ENCODE results near the gene ZNF254.
A peak's percentile ranks its signal among the peaks of the same experiment; 100 is the strongest.
"Not testable (repeated sequence)": the region's sequence is repeated elsewhere in the genome, so short reads cannot be mapped to it uniquely, and the experiment has no call there.

Gene ZNF254

GRCh38 chr19:24086974-24087595 lies at the start of gene ZNF254:
Gene ZNF254 (plus strand): TSS chr19:24087187. CDS start chr19:24087308, 121 bp downstream.
- peak; percentile 95 for DNase-seq
- in situ Hi-C loops (cut with MboI; ENCODE audit: low pct_unique_long_range_greater_than_20kb, low sequenced_read_pairs) = no loop called here

- DNase-seq = no peak
- in situ Hi-C loops (cut with MboI; ENCODE audit: low pct_unique_long_range_greater_than_20kb, low sequenced_read_pairs) = no loop called here
Observed at GRCh38 chr19:24040621-24041020, 46.4 kb upstream of the ZNF254 start.

DNA sequence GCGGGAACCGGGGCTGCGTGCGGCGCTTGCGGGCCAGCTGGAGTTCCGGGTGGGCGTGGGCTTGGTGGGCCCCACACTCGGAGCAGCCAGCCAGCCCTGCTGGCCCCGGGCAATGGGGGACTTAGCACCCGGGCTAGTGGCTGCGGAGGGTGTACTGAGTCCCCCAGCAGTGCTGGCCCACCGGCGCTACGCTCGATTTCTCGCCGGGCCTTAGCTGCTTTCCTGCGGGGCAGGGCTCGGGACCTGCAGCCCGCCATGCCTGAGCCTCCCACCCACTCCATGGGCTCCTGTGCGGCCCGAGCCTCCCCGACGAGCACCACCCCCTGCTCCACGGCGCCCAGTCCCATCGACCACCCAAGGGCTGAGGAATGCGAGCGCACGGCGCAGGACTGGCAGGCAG lies 45.7 kb upstream of the ZNF254 start:
- DNase-seq; in situ Hi-C loops (cut with MboI; ENCODE audit: low pct_unique_long_range_greater_than_20kb, low sequenced_read_pairs): not testable (repeated sequence)

DNA sequence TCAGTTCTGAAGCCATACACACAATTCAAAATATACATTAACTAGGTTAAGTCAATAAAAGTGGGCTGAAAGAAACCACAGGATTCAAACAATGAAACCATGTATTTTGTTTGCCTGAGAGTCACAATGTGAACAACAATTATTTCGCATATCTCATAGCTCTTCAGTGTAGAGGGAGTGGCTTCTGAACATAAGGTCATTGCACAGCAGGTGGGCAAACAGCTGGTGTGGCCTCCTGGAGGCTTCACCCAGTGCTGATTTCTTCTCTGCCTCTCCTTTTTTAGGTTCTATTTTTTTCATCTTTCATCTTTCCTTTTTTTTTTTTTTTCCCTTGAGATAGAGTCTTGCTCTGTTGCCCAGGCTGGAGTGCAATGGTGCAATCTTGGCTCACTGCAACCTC lies 40.4 kb upstream of the ZNF254 start:
- no peak for DNase-seq
- in situ Hi-C loops (cut with MboI; ENCODE audit: low pct_unique_long_range_greater_than_20kb, low sequenced_read_pairs) = no loop called here

DNA sequence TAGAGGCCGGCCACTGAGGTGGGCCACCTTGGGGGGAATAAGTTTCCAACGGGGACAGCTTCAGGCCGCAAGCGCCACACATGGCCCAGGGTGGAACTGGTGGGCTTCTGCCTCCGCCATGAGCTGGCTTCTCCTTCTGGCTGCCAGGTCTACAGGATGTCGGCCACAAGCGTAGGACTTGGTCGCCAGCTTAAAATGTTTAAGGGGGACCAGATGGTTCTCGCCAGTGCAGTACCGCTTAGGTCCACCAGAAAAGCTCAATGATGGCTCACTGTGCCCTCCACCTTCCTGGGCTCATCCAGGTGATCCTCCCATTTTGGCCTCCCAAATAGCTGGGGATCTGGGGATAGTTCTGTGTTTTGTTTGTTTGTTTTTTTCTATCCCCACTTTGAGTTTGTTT lies 38.7 kb upstream of the ZNF254 start:
- no peak for DNase-seq
- in situ Hi-C loops (cut with MboI; ENCODE audit: low pct_unique_long_range_greater_than_20kb, low sequenced_read_pairs) = no loop called here

GRCh38 chr19:24049537-24049936 lies 37.5 kb upstream of the ZNF254 start:
- no peak for DNase-seq
- in situ Hi-C loops (cut with MboI; ENCODE audit: low pct_unique_long_range_greater_than_20kb, low sequenced_read_pairs) = no loop called here

GRCh38 chr19:24051516-24051915 lies 35.5 kb upstream of the ZNF254 start:
- in situ Hi-C loops (cut with MboI; ENCODE audit: low pct_unique_long_range_greater_than_20kb, low sequenced_read_pairs) = no loop called here
- DNase-seq = no peak

DNA sequence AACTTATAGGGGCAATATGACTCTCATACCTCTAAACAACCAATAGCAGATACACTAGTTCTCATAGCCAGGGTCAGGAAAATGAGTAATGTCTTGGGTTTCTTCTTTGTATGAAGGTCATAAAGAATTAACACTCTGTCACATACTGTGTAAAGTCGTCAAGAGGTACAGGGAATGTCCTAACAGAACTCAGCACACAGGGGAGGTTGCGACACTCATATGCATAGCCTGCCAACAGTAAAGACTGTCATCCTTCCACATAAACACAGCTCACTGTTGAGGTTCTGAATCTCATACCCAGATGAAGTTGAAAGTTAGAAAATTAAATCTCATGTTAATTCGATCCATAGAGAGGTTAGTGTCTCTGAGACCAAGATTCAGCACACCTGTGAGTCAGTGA lies 34.2 kb upstream of the ZNF254 start:
- DNase-seq = no peak
- in situ Hi-C loops (cut with MboI; ENCODE audit: low pct_unique_long_range_greater_than_20kb, low sequenced_read_pairs) = no loop called here

- DNase-seq = no peak
- in situ Hi-C loops (cut with MboI; ENCODE audit: low pct_unique_long_range_greater_than_20kb, low sequenced_read_pairs) = no loop called here
Observed at GRCh38 chr19:24053601-24054000, 33.4 kb upstream of the ZNF254 start.

- DNase-seq = no peak
- in situ Hi-C loops (cut with MboI; ENCODE audit: low pct_unique_long_range_greater_than_20kb, low sequenced_read_pairs) = no loop called here
Observed at GRCh38 chr19:24054044-24054935, 32.7 kb upstream of the ZNF254 start.

GRCh38 chr19:24055548-24055947 lies 31.4 kb upstream of the ZNF254 start:
- in situ Hi-C loops (cut with MboI; ENCODE audit: low pct_unique_long_range_greater_than_20kb, low sequenced_read_pairs) = no loop called here
- no peak for DNase-seq

DNA sequence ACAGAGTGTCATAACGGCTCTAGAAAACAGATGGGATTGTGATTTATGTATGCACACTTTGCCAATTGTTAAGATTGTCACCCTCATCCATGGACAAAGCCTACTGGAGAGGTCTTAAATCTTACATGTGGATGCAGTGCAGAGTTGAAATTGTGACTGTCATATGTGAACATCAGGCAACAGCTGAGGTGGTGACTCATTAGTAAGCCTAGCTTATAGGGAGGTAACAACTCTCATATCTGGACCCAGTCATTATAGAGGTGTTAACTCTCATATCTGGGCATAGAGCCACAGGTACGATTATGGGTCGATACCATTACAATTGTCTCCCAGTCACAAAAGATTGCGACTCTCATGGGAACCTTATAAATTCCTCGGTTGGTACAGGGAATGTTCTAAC lies 29.8 kb upstream of the ZNF254 start:
- DNase-seq = no peak
- in situ Hi-C loops (cut with MboI; ENCODE audit: low pct_unique_long_range_greater_than_20kb, low sequenced_read_pairs) = no loop called here

DNA sequence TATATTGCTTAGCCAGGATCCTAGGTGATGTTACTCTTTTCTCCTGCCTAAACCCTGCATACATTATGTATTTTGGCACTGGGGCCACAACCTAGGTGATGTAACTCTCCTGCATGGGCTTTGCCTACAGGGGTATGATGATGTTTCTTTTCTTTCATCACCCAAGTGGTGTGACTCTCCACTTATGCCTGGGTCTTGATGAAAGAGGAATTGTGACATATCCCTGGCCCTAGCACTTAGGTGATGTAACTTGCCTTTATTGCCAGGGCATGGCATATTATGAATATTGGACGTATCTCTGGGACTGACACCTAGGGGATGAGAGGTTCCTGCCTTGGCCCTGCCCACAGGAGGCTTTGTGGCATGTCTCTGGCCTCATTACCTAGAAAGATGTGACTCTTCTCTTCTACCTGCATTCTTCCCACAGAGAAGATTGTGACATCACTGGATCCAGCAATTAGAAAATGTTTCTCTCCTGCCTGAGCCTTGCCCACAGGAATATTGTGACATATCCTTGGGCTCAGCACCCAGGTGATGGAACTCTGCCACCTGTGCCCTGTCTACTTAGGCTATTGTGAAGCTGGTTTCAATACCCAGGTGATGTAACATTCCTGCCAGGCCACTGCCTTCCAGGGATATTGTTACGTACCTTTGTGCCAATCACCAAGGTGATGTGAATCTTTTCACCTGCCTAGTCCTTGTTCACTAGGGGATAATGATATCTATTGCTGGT lies 27.3 kb upstream of the ZNF254 start:
- in situ Hi-C loops (cut with MboI; ENCODE audit: low pct_unique_long_range_greater_than_20kb, low sequenced_read_pairs) = no loop called here
- no peak for DNase-seq

DNA sequence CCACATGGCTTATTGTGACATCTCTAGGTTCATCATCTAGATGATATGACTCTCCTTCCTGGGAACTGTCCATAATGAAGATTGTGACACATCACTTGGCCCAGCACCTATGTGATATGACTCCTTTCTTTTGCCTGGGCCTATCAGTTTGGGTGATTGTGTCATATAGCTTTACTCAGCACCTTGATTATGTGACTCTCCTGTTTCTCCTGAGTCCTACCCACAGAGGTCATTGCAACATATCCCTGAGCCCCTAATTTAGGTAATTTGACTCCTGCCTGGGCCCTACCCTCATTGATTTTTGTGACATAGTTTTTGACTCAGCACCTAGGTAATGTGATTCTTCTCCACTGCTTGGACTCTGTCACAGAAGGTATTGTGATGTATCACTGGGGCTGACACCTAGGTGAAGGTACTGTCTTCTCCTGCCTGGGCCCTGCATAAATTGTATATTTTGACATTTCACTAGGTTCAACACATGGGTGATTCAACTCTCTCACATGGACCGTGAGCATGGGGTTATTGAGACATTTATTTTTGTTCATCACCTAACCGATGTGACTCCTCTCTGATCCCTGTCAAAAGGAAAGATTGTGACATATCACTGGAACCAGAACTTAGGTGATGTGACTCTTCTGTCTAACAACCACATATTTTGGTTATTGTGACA lies 26.2 kb upstream of the ZNF254 start:
- DNase-seq = no peak
- in situ Hi-C loops (cut with MboI; ENCODE audit: low pct_unique_long_range_greater_than_20kb, low sequenced_read_pairs) = no loop called here

- DNase-seq = no peak
- in situ Hi-C loops (cut with MboI; ENCODE audit: low pct_unique_long_range_greater_than_20kb, low sequenced_read_pairs) = no loop called here
Observed at GRCh38 chr19:24062190-24062589, 24.8 kb upstream of the ZNF254 start.

- in situ Hi-C loops (cut with MboI; ENCODE audit: low pct_unique_long_range_greater_than_20kb, low sequenced_read_pairs) = no loop called here
- DNase-seq = no peak
Observed at GRCh38 chr19:24063295-24063694, 23.7 kb upstream of the ZNF254 start.

DNA sequence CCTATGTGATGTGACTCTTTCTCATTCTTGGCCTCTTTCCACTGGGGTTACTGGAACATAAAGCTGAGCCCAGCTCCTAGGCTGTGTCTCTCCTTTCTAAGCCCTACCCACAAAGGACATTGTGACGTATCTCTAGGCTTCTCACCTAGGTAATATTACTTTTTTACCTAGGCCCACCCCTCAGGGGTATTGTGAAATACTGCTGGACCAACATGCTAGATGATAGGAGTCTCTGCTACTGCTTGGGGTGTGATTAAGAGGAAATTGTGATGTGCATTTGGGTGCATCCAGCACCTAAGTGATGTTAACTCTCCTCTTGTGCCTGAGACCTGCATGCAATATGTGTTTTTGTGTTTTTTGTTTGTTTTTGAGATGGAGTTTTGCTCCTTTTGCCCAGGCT lies 22.8 kb upstream of the ZNF254 start:
- in situ Hi-C loops (cut with MboI; ENCODE audit: low pct_unique_long_range_greater_than_20kb, low sequenced_read_pairs) = no loop called here
- DNase-seq = no peak

GRCh38 chr19:24065243-24065642 lies 21.7 kb upstream of the ZNF254 start:
- in situ Hi-C loops (cut with MboI; ENCODE audit: low pct_unique_long_range_greater_than_20kb, low sequenced_read_pairs) = no loop called here
- no peak for DNase-seq

GRCh38 chr19:24065865-24066604 lies 21.0 kb upstream of the ZNF254 start:
- in situ Hi-C loops (cut with MboI; ENCODE audit: low pct_unique_long_range_greater_than_20kb, low sequenced_read_pairs) = no loop called here
- DNase-seq = no peak
